ENCODE results near the gene FLT1.

The FLT1 gene

DNA sequence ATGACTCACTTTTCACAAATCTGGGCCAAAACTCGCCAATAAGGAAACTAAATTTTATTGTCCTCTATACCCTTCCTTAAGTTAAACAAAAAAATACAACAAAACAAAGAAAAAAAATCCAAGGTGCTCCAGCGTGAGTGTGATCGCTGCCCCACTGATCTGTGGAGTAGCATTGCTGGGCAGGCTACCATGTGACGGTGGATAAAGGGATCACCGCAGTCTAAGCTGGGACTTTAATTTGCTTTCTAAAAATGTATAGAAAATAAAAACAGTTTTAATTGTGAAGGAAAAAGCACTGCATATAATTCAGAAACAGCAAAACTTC lies 92.9 kb downstream of the FLT1 start:
- Histone ChIP-seq H3K79me2 (ENCODE audit: insufficient read depth, low read length) (no peaks in the 10 kb centered on the region), H3K9me3 (ENCODE audit: insufficient read depth, low read length, severe bottlenecking) (no peaks in the 10 kb centered on the region), H2AFZ (ENCODE audit: low read depth, low read length) (no peak overlapping the region), H3K4me2 (ENCODE audit: insufficient read depth, low read length) (no peak overlapping the region), H4K20me1 (ENCODE audit: insufficient read depth, low read length) (no peaks in the 10 kb centered on the region), H3K9ac (ENCODE audit: low read depth, low read length) (no peak overlapping the region), H3K36me3 (ENCODE audit: insufficient read depth, low read length) (no peaks in the 10 kb centered on the region), H3K4me1 (ENCODE audit: insufficient read depth, low read length) (no peaks in the 10 kb centered on the region), H3K4me3 (ENCODE audit: low read depth in 1 of 2, low read length in 2 of 2) (no peak overlapping the region), H3K27me3 (ENCODE audit: insufficient read depth, low read length, poor library complexity) (no peaks in the 10 kb centered on the region), H3K27ac (ENCODE audit: low read length) (no peak overlapping the region)
- DNase-seq (no peak), ATAC-seq (ENCODE audit: insufficient read depth, low read depth) (no peak)
- TF ChIP-seq, protein P1, sequence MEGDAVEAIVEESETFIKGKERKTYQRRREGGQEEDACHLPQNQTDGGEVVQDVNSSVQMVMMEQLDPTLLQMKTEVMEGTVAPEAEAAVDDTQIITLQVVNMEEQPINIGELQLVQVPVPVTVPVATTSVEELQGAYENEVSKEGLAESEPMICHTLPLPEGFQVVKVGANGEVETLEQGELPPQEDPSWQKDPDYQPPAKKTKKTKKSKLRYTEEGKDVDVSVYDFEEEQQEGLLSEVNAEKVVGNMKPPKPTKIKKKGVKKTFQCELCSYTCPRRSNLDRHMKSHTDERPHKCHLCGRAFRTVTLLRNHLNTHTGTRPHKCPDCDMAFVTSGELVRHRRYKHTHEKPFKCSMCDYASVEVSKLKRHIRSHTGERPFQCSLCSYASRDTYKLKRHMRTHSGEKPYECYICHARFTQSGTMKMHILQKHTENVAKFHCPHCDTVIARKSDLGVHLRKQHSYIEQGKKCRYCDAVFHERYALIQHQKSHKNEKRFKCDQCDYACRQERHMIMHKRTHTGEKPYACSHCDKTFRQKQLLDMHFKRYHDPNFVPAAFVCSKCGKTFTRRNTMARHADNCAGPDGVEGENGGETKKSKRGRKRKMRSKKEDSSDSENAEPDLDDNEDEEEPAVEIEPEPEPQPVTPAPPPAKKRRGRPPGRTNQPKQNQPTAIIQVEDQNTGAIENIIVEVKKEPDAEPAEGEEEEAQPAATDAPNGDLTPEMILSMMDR (IDR thresholded peaks at IDR 0.05; ENCODE audit: borderline replicate concordance, extremely low read depth, low read length, poor library complexity, severe bottlenecking) = no peak
- TF ChIP-seq EZH2 (IDR thresholded peaks at IDR 0.05; ENCODE audit: borderline replicate concordance, low read depth, low read length, severe bottlenecking) = no peak

DNA sequence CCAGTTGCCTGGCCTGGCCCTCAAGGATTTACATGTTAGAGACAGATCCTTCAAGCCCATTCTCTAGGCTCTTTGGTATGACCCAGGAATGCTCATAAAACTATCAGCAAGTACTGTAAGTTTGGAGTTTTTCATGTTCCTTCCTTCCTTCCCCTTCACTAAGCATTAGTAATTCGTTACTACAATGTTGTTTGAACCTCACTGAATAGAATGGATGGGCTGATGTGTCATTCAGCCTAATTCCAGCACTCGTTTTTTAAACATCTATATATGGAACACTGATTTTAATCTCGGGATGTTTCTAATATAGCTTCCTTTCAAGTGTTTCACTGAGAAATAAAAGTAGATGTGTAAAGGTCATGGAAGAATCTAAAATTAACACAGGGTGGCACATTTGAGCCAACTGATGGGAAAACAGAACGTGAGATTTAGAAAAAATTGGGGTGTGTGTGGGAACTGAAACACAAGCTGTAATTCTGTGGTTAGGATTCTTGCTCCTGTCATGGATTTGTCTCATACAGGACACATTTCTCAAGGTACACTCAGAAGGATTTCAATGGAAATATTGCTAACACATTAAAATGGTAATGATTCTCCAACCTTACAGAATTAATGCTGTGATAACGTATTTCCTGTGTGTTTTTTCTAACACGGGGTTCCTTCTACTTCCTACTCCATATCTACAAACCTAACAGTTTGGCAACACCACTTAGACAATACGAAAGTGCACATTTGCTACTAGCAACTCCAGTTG lies 93.4 kb downstream of the FLT1 start:
- TF ChIP-seq EZH2 (IDR thresholded peaks at IDR 0.05; ENCODE audit: borderline replicate concordance, low read depth, low read length, severe bottlenecking) = no peak
- TF ChIP-seq, protein P1 (IDR thresholded peaks at IDR 0.05; ENCODE audit: borderline replicate concordance, extremely low read depth, low read length, poor library complexity, severe bottlenecking) = no peak
- H3K36me3 ChIP-seq (ENCODE audit: insufficient read depth, low read length) = no peaks in the 10 kb centered on the region
- H4K20me1 ChIP-seq (ENCODE audit: insufficient read depth, low read length) = no peaks in the 10 kb centered on the region
- no peak for ATAC-seq (ENCODE audit: insufficient read depth, low read depth)
- no peak overlapping the region for H2AFZ ChIP-seq (ENCODE audit: low read depth, low read length)
- no peaks in the 10 kb centered on the region for H3K79me2 ChIP-seq (ENCODE audit: insufficient read depth, low read length)
- H3K27ac ChIP-seq (ENCODE audit: low read length) = no peak overlapping the region
- no peak overlapping the region for H3K4me3 ChIP-seq (ENCODE audit: low read depth in 1 of 2, low read length in 2 of 2)
- DNase-seq = no peak
- no peak overlapping the region for H3K4me2 ChIP-seq (ENCODE audit: insufficient read depth, low read length)
- H3K27me3 ChIP-seq (ENCODE audit: insufficient read depth, low read length, poor library complexity) = no peaks in the 10 kb centered on the region
- no peak overlapping the region for H3K9ac ChIP-seq (ENCODE audit: low read depth, low read length)
- no peaks in the 10 kb centered on the region for H3K4me1 ChIP-seq (ENCODE audit: insufficient read depth, low read length)
- H3K9me3 ChIP-seq (ENCODE audit: insufficient read depth, low read length, severe bottlenecking) = no peaks in the 10 kb centered on the region

DNA sequence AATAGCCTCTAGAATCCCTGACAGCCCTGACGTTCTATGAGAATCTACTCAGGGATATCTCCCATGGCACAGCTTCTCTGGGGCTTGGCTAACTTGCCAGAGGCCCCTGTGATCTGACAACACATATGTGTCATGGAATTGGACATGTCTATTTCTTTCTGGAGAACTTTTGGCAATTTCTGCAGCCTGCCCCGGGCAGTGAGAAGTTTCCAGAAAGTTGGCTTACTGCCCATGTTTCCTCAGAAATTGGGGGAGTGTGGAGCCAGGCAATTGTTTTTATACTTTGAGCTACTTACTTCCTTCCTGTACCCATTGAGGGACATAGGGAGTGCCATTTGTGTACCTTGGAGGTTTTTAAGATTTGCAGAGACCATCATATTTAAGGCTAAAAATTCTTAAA lies 98.9 kb downstream of the FLT1 start:
- H3K4me1 ChIP-seq (ENCODE audit: insufficient read depth, low read length) = no peaks in the 10 kb centered on the region
- no peaks in the 10 kb centered on the region for H3K9me3 ChIP-seq (ENCODE audit: insufficient read depth, low read length, severe bottlenecking)
- TF ChIP-seq, protein P1 (IDR thresholded peaks at IDR 0.05; ENCODE audit: borderline replicate concordance, extremely low read depth, low read length, poor library complexity, severe bottlenecking) = no peak
- no peak for TF ChIP-seq EZH2 (IDR thresholded peaks at IDR 0.05; ENCODE audit: borderline replicate concordance, low read depth, low read length, severe bottlenecking)
- no peak for DNase-seq
- H3K36me3 ChIP-seq (ENCODE audit: insufficient read depth, low read length) = no peaks in the 10 kb centered on the region
- H3K27ac ChIP-seq (ENCODE audit: low read length) = no peak overlapping the region
- ATAC-seq (ENCODE audit: insufficient read depth, low read depth) = no peak
- no peak overlapping the region for H3K9ac ChIP-seq (ENCODE audit: low read depth, low read length)
- no peaks in the 10 kb centered on the region for H3K79me2 ChIP-seq (ENCODE audit: insufficient read depth, low read length)
- no peak overlapping the region for H3K4me2 ChIP-seq (ENCODE audit: insufficient read depth, low read length)
- H4K20me1 ChIP-seq (ENCODE audit: insufficient read depth, low read length) = no peaks in the 10 kb centered on the region
- H3K4me3 ChIP-seq (ENCODE audit: low read depth in 1 of 2, low read length in 2 of 2) = no peak overlapping the region
- H3K27me3 ChIP-seq (ENCODE audit: insufficient read depth, low read length, poor library complexity) = no peaks in the 10 kb centered on the region
- H2AFZ ChIP-seq (ENCODE audit: low read depth, low read length) = no peak overlapping the region

Measured in DND-41 (cell line).